Activated T-cell treated with anti-CD3 and anti-CD28 coated beads, Interleukin-2, amount 50 U/mL, for 4 hours (primary cell): ENCODE data around the gene CIB2. TPM values are rescaled to one million over a fixed set of nuclear protein-coding genes. Genes with fewer than 3 reads are reported as not detected.
A peak's percentile ranks its signal among the peaks of the same experiment; 100 is the strongest.

ENCODE experiments used
- ATAC-seq, 2 donors: fragments of 200-7000 bp; cut with Tn5 transposase; one replicate each; pipeline ENCODE4 v1.10.0; 2021
- DNase-seq: peaks from one replicate; pipeline ENCODE4 v3.0.0-alpha.2; 2020
- H3K27me3 Mint-ChIP-seq: one replicate; pipeline ENCODE4 v1.8.0; 2021; ENCODE audit warnings: low read depth, mixed read lengths
- H3K36me3 Mint-ChIP-seq: one replicate; pipeline ENCODE4 v1.8.0; 2022; ENCODE audit warnings: mixed read lengths; ENCODE audit not compliant: insufficient read depth
- H3K4me1 Mint-ChIP-seq: one replicate; pipeline ENCODE4 v1.8.0; 2021; ENCODE audit warnings: low read depth, mixed read lengths
- H3K4me3 Mint-ChIP-seq: one replicate; pipeline ENCODE4 v1.8.0; 2021; ENCODE audit warnings: mild to moderate bottlenecking, moderate library complexity, mixed read lengths
- H3K9me3 Mint-ChIP-seq: one replicate; pipeline ENCODE4 v1.8.0; 2021; ENCODE audit warnings: mixed read lengths
- total RNA-seq, 3 donors: library from RNA; stranded (reverse); gene quantifications; one replicate each; pipeline ENCODE4 v1.2.1, GENCODE V29; 2021

Gene CIB2
- total RNA-seq, 3 donors from 2014 or later: 1.3 to 2.0 (median 1.3) TPM

DNA sequence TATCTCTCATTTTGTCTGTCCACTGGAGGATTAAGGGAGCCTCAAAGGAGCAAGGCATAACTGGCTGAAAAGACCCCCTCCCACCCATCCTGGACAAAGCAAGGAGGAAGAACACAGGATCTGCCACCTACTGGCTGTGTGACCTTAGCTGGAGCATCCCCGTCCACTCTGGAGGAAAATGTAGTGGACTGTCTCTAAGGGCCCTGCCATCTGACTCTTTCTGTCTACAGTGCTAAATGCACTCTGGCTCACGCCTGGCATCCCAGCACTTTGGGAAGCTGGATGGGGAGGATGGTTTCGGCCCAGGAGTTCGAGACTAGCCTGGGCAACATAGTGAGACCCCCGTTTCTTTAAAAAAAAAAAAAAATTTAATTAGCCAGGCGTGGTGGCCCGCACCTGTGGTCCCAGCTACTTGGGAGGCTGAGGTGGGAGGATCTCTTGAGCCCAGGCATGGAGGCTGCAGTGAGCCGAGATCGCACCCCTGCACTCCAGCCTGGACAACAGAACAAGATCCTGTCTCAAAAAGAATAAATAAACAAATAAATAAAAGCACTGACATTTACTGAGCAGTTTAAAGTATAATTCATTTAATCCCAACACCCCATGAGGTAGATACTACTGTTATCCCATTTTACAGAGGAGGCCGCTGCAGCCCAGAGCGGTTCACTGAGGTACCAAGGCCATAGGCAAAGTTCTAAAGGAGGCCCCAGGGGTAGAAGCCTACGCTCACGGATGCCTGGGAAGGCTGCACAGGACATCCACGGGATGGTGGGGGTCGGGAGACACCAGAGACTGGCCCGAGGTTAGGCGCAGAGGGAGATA, 54.8 kb downstream of the CIB2 start:
- Mint-ChIP-seq H3K36me3 (peaks cover 6% of the 10 kb centered on the region), H3K4me3 (peak overlapping the region; percentile 95), H3K9me3 (no peaks in the 10 kb centered on the region), H3K4me1 (peaks cover 53% of the 10 kb centered on the region), H3K27me3 (no peaks in the 10 kb centered on the region)
- ATAC-seq (peak; percentile 4 to 9), DNase-seq (no peak)

- ATAC-seq (no peak), DNase-seq (no peak)
- peaks cover 57% of the 10 kb centered on the region for H3K4me1 Mint-ChIP-seq
- peak overlapping the region; percentile 95 for H3K4me3 Mint-ChIP-seq
- no peaks in the 10 kb centered on the region for H3K27me3 Mint-ChIP-seq
- no peaks in the 10 kb centered on the region for H3K9me3 Mint-ChIP-seq
- peaks cover 6% of the 10 kb centered on the region for H3K36me3 Mint-ChIP-seq
These were observed 55.6 kb downstream of the CIB2 start for GRCh38 chr15:78075490-78076230.

- H3K4me1 Mint-ChIP-seq: peaks cover 53% of the 10 kb centered on the region
- ATAC-seq (no peak), DNase-seq (no peak)
These were observed 58.0 kb downstream of the CIB2 start for GRCh38 chr15:78073046-78073787.

DNA sequence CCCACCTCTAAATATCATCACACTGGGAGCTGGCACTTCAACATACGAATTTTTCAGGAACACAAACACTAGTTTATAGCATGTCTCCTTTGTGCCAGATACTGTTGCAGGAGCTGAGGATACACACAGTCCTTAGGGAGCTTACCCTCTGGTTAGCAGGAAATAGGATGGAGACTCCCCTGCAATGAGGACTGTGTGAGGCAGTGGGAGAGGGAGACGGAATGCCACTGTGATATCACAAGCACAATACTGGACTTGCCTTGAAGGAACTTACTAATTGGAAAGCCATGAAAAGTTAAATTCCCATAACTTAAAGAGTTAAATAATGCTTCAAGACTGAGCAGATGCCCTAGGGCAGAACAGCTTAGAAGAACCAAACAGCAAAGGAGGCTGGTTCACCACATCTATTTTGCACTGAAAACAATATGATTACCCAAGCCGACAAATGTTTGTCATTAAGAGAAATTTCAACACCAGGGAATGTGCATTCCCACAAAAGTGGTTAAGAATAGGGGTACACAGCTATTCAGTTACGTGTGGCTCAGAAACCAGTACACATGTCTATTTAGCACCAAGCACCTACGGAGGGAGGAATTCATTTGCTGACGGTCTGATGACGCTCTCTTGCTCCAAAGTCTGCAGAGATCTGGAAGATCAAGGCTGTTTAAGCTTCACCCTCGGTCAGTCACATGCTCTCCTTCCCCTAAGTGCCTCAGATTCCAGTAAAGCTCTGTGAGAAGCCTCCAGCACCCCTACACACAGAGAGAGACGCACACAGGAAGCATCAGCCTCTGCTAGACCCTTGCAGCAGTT, 59.0 kb downstream of the CIB2 start:
- H3K27me3 Mint-ChIP-seq: no peaks in the 10 kb centered on the region
- peaks cover 6% of the 10 kb centered on the region for H3K36me3 Mint-ChIP-seq
- ATAC-seq (peak in 1 of 2 donors; percentile 13), DNase-seq (peak; percentile 37)
- no peaks in the 10 kb centered on the region for H3K9me3 Mint-ChIP-seq
- H3K4me3 Mint-ChIP-seq: peak overlapping the region; percentile 54
- H3K4me1 Mint-ChIP-seq: peaks cover 48% of the 10 kb centered on the region

More at GRCh38 chr15:78073046-78073787, 58.0 kb downstream of the CIB2 start:
- no peaks in the 10 kb centered on the region for H3K27me3 Mint-ChIP-seq
- H3K36me3 Mint-ChIP-seq: peaks cover 6% of the 10 kb centered on the region
- peak overlapping the region; percentile 54 for H3K4me3 Mint-ChIP-seq
- H3K9me3 Mint-ChIP-seq: no peaks in the 10 kb centered on the region

DNA sequence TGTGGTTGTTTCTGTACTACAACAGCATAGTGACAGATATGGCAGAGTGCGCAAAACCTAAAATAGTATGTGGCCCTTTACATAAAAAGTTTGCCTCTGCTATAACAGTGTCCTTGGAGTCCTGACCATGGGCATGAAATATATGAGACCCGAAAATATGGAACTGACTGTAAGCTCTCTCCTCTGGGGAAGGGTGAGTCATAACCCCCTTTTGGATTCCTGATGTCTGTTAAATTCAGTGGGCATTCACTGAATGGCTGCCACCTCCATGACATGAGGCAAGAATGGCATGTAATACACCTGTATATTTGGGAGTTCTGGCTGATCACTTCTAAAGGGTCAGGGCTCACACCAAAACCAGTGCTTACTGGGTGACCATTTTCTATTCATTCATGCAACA, 59.9 kb downstream of the CIB2 start:
- DNase-seq (no peak), ATAC-seq (no peak)
- Mint-ChIP-seq H3K27me3 (no peaks in the 10 kb centered on the region), H3K9me3 (no peaks in the 10 kb centered on the region), H3K36me3 (peaks cover 6% of the 10 kb centered on the region), H3K4me3 (no peak overlapping the region), H3K4me1 (peaks cover 48% of the 10 kb centered on the region)

DNA sequence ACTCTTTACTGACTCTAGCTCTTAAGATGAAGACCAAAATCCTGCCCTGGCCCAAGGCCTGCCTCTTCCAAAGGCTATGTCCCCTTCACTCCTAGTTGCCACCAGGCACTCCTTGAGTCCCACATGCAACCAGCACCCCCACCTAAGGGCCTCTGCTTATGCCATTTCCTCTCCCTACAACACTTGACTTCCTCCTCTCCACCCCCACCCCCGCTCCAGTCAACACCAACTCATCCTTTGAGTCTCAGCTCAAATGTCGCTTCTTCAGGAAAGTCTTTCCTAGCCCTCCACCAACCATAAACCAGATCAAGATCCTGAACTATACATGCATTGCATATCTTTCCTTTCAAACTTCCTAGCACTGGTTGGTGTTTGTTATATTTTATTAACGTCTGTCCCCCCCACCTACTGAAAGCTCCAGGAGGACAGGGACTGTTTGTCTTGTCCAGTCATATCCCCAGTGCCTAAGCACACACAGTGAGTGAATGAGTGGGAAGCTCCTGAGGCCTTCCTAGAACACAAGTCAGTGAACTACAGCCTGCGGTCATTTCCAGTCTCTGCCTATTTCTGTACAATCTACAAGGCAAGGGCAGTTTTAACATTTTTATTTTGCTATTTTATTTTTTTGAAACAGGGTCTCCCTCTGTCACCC, 61.1 kb downstream of the CIB2 start:
- peak; percentile 27 to 36 for ATAC-seq
- peak overlapping the region; percentile 75 for H3K4me3 Mint-ChIP-seq
- H3K36me3 Mint-ChIP-seq: peaks cover 6% of the 10 kb centered on the region
- DNase-seq: no peak
- no peaks in the 10 kb centered on the region for H3K27me3 Mint-ChIP-seq
- H3K9me3 Mint-ChIP-seq: no peaks in the 10 kb centered on the region
- peaks cover 37% of the 10 kb centered on the region for H3K4me1 Mint-ChIP-seq

DNA sequence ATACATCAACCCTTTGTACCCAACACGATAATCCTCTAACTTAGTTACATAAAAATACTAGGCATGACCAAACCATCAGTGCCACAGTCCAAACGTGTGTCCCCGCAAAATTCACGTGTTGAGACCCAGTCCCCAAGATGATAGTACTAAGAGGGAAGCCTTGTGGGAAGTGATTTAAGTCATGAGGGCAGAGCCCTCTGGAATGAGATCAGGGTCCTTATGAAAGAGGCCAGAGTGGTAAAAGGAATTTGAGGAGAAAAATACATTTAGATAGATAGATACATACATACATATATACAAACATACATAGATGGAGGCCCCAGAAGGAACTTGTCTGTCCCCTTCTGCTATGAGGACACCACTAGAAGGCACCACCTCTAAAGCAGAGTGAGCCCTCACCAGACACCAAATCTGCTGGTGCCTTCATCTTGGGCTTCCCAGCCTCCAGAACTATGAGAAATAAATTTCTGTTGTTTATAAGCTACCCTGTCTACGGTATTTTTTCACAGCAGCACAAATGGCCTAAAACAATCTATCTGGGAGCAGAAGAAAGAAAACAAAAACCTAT, 61.7 kb downstream of the CIB2 start:
- ATAC-seq (no peak), DNase-seq (no peak)
- Mint-ChIP-seq H3K36me3 (peaks cover 4% of the 10 kb centered on the region), H3K27me3 (no peaks in the 10 kb centered on the region), H3K9me3 (no peaks in the 10 kb centered on the region), H3K4me1 (peaks cover 34% of the 10 kb centered on the region), H3K4me3 (peak overlapping the region; percentile 75)

DNA sequence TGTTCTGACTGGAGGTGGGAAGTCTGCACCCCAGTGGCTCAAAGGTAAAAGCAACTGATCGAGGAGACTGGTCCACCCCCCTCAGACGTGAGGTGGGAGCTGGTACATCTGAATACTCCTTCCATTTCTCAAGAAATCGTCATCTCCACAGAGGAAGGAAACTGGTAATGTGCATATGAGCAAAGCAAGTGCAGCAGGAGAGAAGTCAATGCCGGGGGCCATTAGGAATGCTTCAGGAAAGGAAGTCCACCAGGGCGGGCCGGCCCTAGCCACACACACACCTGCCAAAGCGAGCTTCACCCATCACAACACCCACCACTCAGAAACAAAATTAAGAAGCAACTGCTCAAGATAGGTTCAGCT, 62.2 kb downstream of the CIB2 start:
- H3K36me3 Mint-ChIP-seq: no peaks in the 10 kb centered on the region
- H3K4me3 Mint-ChIP-seq: peak overlapping the region; percentile 75
- H3K27me3 Mint-ChIP-seq: no peaks in the 10 kb centered on the region
- no peaks in the 10 kb centered on the region for H3K9me3 Mint-ChIP-seq
- DNase-seq (no peak), ATAC-seq (peak; percentile 15 to 40)
- H3K4me1 Mint-ChIP-seq: peaks cover 29% of the 10 kb centered on the region

DNA sequence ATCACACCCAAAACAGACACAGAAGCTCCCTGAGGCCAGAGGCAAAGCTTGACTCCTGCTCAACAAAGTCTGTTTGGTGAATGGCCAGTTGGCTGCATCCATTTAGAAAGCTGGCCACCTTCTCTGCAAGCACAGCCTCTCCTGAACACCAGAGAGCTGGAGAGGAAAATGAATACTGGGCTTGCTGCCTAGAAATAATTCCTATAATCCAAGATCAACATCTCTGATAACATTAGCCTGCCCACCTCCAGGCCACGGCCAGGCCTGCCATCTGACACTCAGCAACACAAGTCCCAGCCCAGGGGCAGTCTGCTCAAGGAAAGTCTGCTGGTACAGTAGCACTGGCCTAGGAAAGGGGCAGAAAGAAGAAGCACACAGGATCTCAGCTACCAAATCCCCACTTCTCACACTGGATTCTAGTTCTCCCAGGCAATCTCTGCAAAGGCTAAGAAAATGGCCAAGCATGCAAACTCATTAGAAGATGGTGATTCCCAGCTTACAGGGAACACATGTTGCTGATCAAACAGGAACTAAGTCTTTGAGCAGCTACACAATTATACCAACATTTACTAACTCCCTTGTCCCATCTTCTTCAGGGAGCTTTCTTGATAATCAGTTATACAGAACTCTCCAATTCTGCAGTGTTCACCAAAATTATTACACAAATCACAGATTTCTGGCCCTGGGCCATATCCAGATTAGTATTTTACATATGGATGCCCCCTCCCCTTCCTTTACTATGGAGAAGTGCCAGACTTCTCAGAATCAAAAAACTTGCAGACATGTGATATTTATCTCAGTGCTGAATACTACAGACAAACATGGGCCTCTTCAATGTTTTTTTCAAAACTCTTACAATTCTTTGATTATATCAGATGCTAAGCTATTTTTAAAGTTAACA, 63.7 kb downstream of the CIB2 start:
- Mint-ChIP-seq H3K27me3 (no peaks in the 10 kb centered on the region), H3K36me3 (peaks cover 1% of the 10 kb centered on the region), H3K9me3 (no peaks in the 10 kb centered on the region), H3K4me3 (peak overlapping the region; percentile 75), H3K4me1 (peaks cover 15% of the 10 kb centered on the region)
- ATAC-seq: no peak
- no peak for DNase-seq

DNA sequence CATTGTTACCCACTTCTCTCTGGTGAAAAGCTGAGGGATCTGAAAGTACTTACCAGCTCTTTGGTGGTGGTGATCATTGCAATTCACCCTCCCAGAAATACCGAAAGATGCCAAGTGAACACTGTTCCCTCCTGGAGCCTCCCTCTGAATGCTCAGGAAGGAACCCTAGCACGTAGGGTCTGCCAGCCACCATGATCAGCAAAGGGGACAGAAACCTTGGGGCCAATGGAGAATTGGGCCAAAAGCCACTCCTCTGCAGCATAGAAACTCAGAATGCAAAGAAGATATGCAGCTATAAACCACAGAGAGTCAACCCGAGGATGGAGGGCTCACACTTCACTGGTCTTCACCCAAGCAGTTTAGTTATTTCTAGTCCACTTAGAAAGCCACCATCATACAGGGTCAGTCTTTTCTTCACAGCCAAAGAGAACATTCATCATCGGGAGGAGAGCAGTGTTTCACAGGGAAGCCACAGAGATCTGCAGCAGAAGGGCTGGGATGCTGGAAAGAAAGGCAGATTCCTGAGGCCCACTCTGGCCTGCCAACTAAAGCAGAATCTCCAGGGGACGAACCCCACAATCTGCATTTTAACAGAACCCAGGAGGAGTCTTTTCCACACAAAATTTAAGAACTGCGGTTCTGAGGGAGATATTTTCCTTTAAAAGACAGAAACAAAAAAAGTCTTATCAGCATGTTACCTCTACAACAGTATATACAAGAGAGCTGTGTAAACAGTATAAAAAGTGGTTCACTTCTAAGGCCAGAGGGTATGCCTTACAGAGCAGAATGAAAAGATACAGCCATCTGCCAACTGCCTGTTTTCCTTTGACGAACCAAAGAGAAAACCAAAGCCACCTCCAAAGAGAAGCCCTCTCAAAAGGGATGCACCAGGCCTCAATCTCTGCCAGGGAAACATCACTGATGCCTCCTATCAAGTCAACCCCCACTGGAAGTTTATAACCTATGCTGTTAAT, 65.0 kb downstream of the CIB2 start:
- H3K4me3 Mint-ChIP-seq: no peak overlapping the region

DNA sequence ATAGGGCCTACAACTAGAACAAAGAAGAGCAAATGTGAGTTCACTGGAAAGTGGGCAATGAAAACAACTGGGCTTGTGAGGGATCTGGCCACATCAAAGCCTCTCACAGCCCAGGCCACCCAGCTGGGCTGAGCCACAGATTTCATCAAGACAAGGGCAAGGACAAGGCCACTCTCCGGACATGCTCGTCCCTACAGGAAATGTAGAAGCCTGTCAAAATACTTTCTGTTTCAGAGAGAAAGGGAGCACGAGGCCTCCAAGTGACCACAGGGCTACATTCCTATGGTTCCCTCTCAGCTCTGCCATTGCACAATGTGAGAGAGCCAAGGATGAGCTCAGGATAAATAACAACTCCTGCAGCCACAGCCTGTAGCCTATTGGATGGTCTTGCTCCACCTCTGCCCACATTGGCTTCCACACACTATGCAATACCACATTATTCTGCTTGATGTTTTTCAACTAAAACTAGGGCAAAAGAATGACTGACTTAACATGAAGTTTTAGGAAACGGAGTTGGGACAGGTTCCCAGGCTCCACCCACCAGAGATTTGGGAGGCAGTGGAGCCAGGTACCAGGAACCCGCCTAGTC, 65.9 kb downstream of the CIB2 start:
- DNase-seq: no peak
- H3K27me3 Mint-ChIP-seq: no peaks in the 10 kb centered on the region
- peaks cover 11% of the 10 kb centered on the region for H3K4me1 Mint-ChIP-seq
- no peak overlapping the region for H3K4me3 Mint-ChIP-seq
- ATAC-seq: peak in 1 of 2 donors; percentile 16
- peaks cover 1% of the 10 kb centered on the region for H3K36me3 Mint-ChIP-seq
- no peaks in the 10 kb centered on the region for H3K9me3 Mint-ChIP-seq

More for the DNA sequence above, 65.0 kb downstream of the CIB2 start:
- ATAC-seq: peak in 1 of 2 donors; percentile 22
- no peak for DNase-seq
- H3K9me3 Mint-ChIP-seq: no peaks in the 10 kb centered on the region
- peaks cover 1% of the 10 kb centered on the region for H3K36me3 Mint-ChIP-seq
- no peaks in the 10 kb centered on the region for H3K27me3 Mint-ChIP-seq
- peaks cover 11% of the 10 kb centered on the region for H3K4me1 Mint-ChIP-seq
